MCF 10A (cell line): Measurements from ENCODE around the gene PTPRM. TPM values are rescaled to one million over a fixed set of nuclear protein-coding genes. Genes with fewer than 3 reads are reported as not detected.

ENCODE experiments used
- BruUV-seq: library from RNA; stranded (reverse); fragments of 400-500 nt; replicated peaks from 2 replicates; lab custom pipeline; 2021; lab: Mats Ljungman, UMichigan
- CTCF ChIA-PET: fragments of 300-600 bp; sonication (Branson Sonifier 250); formaldehyde crosslinking; extraction: SDS; loops from one replicate; lab custom pipeline; 2021; ENCODE audit warnings: antibody characterized with exemption, inconsistent platforms; lab: Yijun Ruan, JAX
- POLR2A ChIA-PET: fragments of 300-600, 350-650 bp; sonication (Branson Sonifier 250); formaldehyde crosslinking; extraction: SDS; loops from one replicate; lab custom pipeline; 2020; ENCODE audit warnings: antibody characterized with exemption, inconsistent platforms; lab: Yijun Ruan, JAX
- DNase-seq: peaks from one replicate; pipeline ENCODE4 v3.0.0-alpha.2; 2018; ENCODE audit not compliant: unreplicated experiment
- H3K27ac Mint-ChIP-seq: one replicate; pipeline ENCODE4 v1.8.0; 2022; ENCODE audit warnings: mild to moderate bottlenecking, low read depth, mixed read lengths; ENCODE audit not compliant: unreplicated experiment
- H3K27me3 Mint-ChIP-seq: one replicate; pipeline ENCODE4 v1.8.0; 2022; ENCODE audit warnings: mixed read lengths; ENCODE audit not compliant: insufficient read depth, unreplicated experiment
- H3K36me3 Mint-ChIP-seq: one replicate; pipeline ENCODE4 v1.8.0; 2022; ENCODE audit warnings: mild to moderate bottlenecking, moderate library complexity, mixed read lengths; ENCODE audit not compliant: insufficient read depth, unreplicated experiment
- H3K4me1 Mint-ChIP-seq: one replicate; pipeline ENCODE4 v1.8.0; 2022; ENCODE audit warnings: mixed read lengths; ENCODE audit not compliant: insufficient read depth, unreplicated experiment
- H3K4me3 Mint-ChIP-seq: one replicate; pipeline ENCODE4 v1.8.0; 2022; ENCODE audit warnings: mild to moderate bottlenecking, moderate library complexity, mixed read lengths; ENCODE audit not compliant: unreplicated experiment
- H3K9me3 Mint-ChIP-seq: one replicate; pipeline ENCODE4 v1.8.0; 2022; ENCODE audit warnings: mixed read lengths; ENCODE audit not compliant: unreplicated experiment
- CTCF ChIP-seq: fragments of 200-600 bp; IDR thresholded peaks from one replicate; pipeline ENCODE4 v1.8.0; 2022; ENCODE audit warnings: antibody characterized with exemption, mild to moderate bottlenecking; ENCODE audit not compliant: unreplicated experiment
- intact Hi-C: fragments of 100-400 bp; cut with micrococcal nuclease; formaldehyde crosslinking; loops from 2 replicates; pipeline ENCODE4 v1.14.1; 2022
- total RNA-seq: library from RNA; stranded (reverse); gene quantifications from 2 replicates; pipeline ENCODE4 v1.2.3, GENCODE V29; 2022

The PTPRM gene
- total RNA-seq, 1 experiment from 2014 or later, result 82.8 TPM

GRCh38 chr18:8003878-8004675 lies 437.0 kb downstream of the PTPRM start:
- no peak for TF ChIP-seq CTCF
- CTCF ChIA-PET, result interaction anchor here (0.6 kb wide), 1 partner anchor 783 kb away, joined by 4 read pairs; no protein-coding TSS in a partner anchor
- Mint-ChIP-seq H3K27ac (no peak overlapping the region), H3K4me3 (no peak overlapping the region), H3K4me1 (peaks cover 11% of the 10 kb centered on the region), H3K27me3 (no peaks in the 10 kb centered on the region), H3K36me3 (peaks cover 14% of the 10 kb centered on the region), H3K9me3 (no peaks in the 10 kb centered on the region)
- POLR2A ChIA-PET, result interaction anchor here (0.6 to 0.7 kb wide), 2 partner anchors 22 to 54 kb away, joined by 3 read pairs; no protein-coding TSS in a partner anchor
- peak; percentile 35 for DNase-seq
- intact Hi-C loops, result no loop called here
- no TSS peak for BruUV-seq

GRCh38 chr18:8004792-8005191 lies 437.7 kb downstream of the PTPRM start:
- Mint-ChIP-seq H3K9me3 (no peaks in the 10 kb centered on the region), H3K27me3 (no peaks in the 10 kb centered on the region), H3K4me3 (no peak overlapping the region), H3K36me3 (peaks cover 15% of the 10 kb centered on the region), H3K27ac (no peak overlapping the region), H3K4me1 (peaks cover 11% of the 10 kb centered on the region)
- TF ChIP-seq CTCF, result no peak
- intact Hi-C loops, result no loop called here
- DNase-seq, result no peak
- ChIA-PET CTCF (no interaction called here), POLR2A (interaction anchor here (0.5 to 1.3 kb wide), 3 partner anchors 54 to 787 kb away, joined by 3 to 4 read pairs (median 3); no protein-coding TSS in a partner anchor)
- no TSS peak for BruUV-seq

- no peaks in the 10 kb centered on the region for H3K9me3 Mint-ChIP-seq
- no peak overlapping the region for H3K27ac Mint-ChIP-seq
- POLR2A ChIA-PET, result interaction anchor here (1.3 kb wide), 1 partner anchor 70 kb away, joined by 4 read pairs; no protein-coding TSS in a partner anchor
- intact Hi-C loops, result no loop called here
- DNase-seq, result no peak
- H3K4me1 Mint-ChIP-seq, result peaks cover 19% of the 10 kb centered on the region
- peaks cover 15% of the 10 kb centered on the region for H3K36me3 Mint-ChIP-seq
- TF ChIP-seq CTCF, result no peak
- H3K4me3 Mint-ChIP-seq, result no peak overlapping the region
- H3K27me3 Mint-ChIP-seq, result no peaks in the 10 kb centered on the region
- no TSS peak for BruUV-seq
- CTCF ChIA-PET, result interaction anchor here (0.6 kb wide), 1 partner anchor 439 kb away, joined by 3 read pairs; the partner anchor contains the start of gene PTPRM
Measured at GRCh38 chr18:8005870-8006569, 438.9 kb downstream of the PTPRM start.

GRCh38 chr18:8006979-8007378 lies 439.9 kb downstream of the PTPRM start:
- H3K36me3 Mint-ChIP-seq, result peaks cover 15% of the 10 kb centered on the region
- intact Hi-C loops, result no loop called here
- ChIA-PET POLR2A (no interaction called here), CTCF (no interaction called here)
- H3K27me3 Mint-ChIP-seq, result no peaks in the 10 kb centered on the region
- no TSS peak for BruUV-seq
- no peak overlapping the region for H3K4me3 Mint-ChIP-seq
- peaks cover 25% of the 10 kb centered on the region for H3K4me1 Mint-ChIP-seq
- no peak for DNase-seq
- TF ChIP-seq CTCF, result no peak
- H3K9me3 Mint-ChIP-seq, result no peaks in the 10 kb centered on the region
- no peak overlapping the region for H3K27ac Mint-ChIP-seq
